GM12878 (cell line): ENCODE measurements around the gene KCNA1. TPM values are rescaled to one million over a fixed set of nuclear protein-coding genes. Genes with fewer than 3 reads are reported as not detected.

Experiments
- ATAC-seq: fragments of 200-7000 bp; cut with Tn5 transposase; 3 replicates; pipeline ENCODE4 v1.9.1; 2020; ENCODE audit warnings: mild to moderate bottlenecking, moderate library complexity
- BruUV-seq: library from RNA; stranded (reverse); fragments of 400-500 nt; replicated peaks from 2 replicates; lab custom pipeline; 2021; lab: Mats Ljungman, UMichigan
- CTCF ChIA-PET: fragments of 300-600 bp; sonication (Branson Sonifier 250); formaldehyde crosslinking; extraction: SDS; loops from one replicate; lab custom pipeline; 2021; ENCODE audit warnings: inconsistent platforms; lab: Yijun Ruan, JAX
- POLR2A ChIA-PET: fragments of 350-600 bp; formaldehyde crosslinking; extraction: SDS; loops from one replicate; lab custom pipeline; 2021; ENCODE audit warnings: inconsistent platforms; lab: Charles Lee
- RAD21 ChIA-PET: fragments of 300-600 bp; sonication (Branson Sonifier 250); formaldehyde crosslinking; loops from one replicate; lab custom pipeline; 2023; ENCODE audit warnings: antibody characterized with exemption; ENCODE audit not compliant: unreplicated experiment; lab: Charles Lee
- SMC1A ChIA-PET: fragments of 300-600 bp; sonication (Branson Sonifier 250); formaldehyde crosslinking; loops from one replicate; lab custom pipeline; 2023; ENCODE audit not compliant: unreplicated experiment, uncharacterized antibody; lab: Charles Lee
- DNase-seq: peaks from one replicate; pipeline ENCODE4 v3.0.0-alpha.2; 2011; ENCODE audit warnings: low read depth, low spot score
- FAIRE-seq: peaks from 3 replicates; lab custom pipeline; 2011; peaks lifted over from hg19 to GRCh38; lab: Jason Lieb, UNC
- H2AFZ ChIP-seq: 2 replicates; pipeline ENCODE4 v1.6.0; 2011; ENCODE audit warnings: low read depth, low read length, control low read depth; ENCODE audit not compliant: control insufficient read depth
- H3K27ac ChIP-seq: 2 replicates; pipeline ENCODE4 v1.5.1; 2011; ENCODE audit warnings: control low read depth; ENCODE audit not compliant: control insufficient read depth, insufficient read depth
- H3K27me3 ChIP-seq, 2 experiments: replicated peaks in 1 of 2; 2 replicates each; pipeline versions ENCODE4 v1.6.0 to v1.6.1; 2011; ENCODE audit warnings: low read length in 1 of 2; ENCODE audit not compliant: control insufficient read depth in 2 of 2, insufficient read depth in 2 of 2
- H3K36me3 ChIP-seq, 2 experiments: 2 replicates each; pipeline ENCODE4 v1.5.1; 2011; ENCODE audit warnings: low read length in 1 of 2; ENCODE audit not compliant: control insufficient read depth in 2 of 2, insufficient read depth in 2 of 2
- H3K4me1 ChIP-seq: 2 replicates; pipeline ENCODE4 v1.6.1; 2011; ENCODE audit warnings: mild to moderate bottlenecking, low read length, moderate library complexity, mixed read lengths; ENCODE audit not compliant: control insufficient read depth, insufficient read depth
- H3K4me2 ChIP-seq: 2 replicates; pipeline ENCODE4 v1.6.0; 2011; ENCODE audit warnings: control low read depth; ENCODE audit not compliant: control insufficient read depth, insufficient read depth
- H3K4me3 ChIP-seq: fragments of 200-600 bp; sonication (generic); 2 replicates; pipeline ENCODE4 v1.5.1; 2016
- H3K79me2 ChIP-seq: 2 replicates; pipeline ENCODE4 v1.6.0; 2011; ENCODE audit warnings: low read length; ENCODE audit not compliant: control insufficient read depth, insufficient read depth
- H3K9ac ChIP-seq: 2 replicates; pipeline ENCODE4 v1.8.0; 2011; ENCODE audit warnings: low read length, control low read depth, mixed read lengths; ENCODE audit not compliant: control insufficient read depth, insufficient read depth
- H3K9me3 ChIP-seq: replicated peaks from 3 replicates; pipeline ENCODE4 v1.5.1; 2011; ENCODE audit warnings: mild to moderate bottlenecking, low read length; ENCODE audit not compliant: control insufficient read depth, insufficient read depth
- H4K20me1 ChIP-seq: 2 replicates; pipeline ENCODE4 v1.6.0; 2011; ENCODE audit not compliant: control insufficient read depth, insufficient read depth
- BACH1 ChIP-seq: fragments of 450-650 bp; IDR thresholded peaks from 2 replicates; pipeline ENCODE4 v1.6.1; 2017; ENCODE audit warnings: mild to moderate bottlenecking, borderline replicate concordance
- BCL11A ChIP-seq: IDR thresholded peaks from 2 replicates; pipeline ENCODE4 v1.6.1; 2011; ENCODE audit warnings: low read depth, low read length
- HDGF ChIP-seq: fragments of 450-650 bp; IDR thresholded peaks from 2 replicates; pipeline ENCODE4 v1.6.1; 2016; ENCODE audit warnings: antibody characterized with exemption
- JUND ChIP-seq: IDR thresholded peaks from 2 replicates; pipeline ENCODE4 v1.6.1; 2012; ENCODE audit warnings: low read depth, mild to moderate bottlenecking, low read length, improper control_type of control experiment, moderate library complexity
- LARP7 ChIP-seq: fragments of 450-650 bp; IDR thresholded peaks from 2 replicates; pipeline ENCODE4 v1.6.1; 2017; ENCODE audit warnings: mild to moderate bottlenecking
- MTA3 ChIP-seq: IDR thresholded peaks from 2 replicates; pipeline ENCODE4 v1.6.1; 2012; ENCODE audit warnings: low read length, inconsistent platforms, borderline replicate concordance
- PAX5 ChIP-seq: IDR thresholded peaks from 2 replicates; pipeline ENCODE4 v1.6.1; 2011; ENCODE audit warnings: low read depth, low read length, borderline replicate concordance
- RELA ChIP-seq: fragments of 450-650 bp; IDR thresholded peaks from 2 replicates; pipeline ENCODE4 v1.8.0; 2014; ENCODE audit warnings: borderline replicate concordance; ENCODE audit not compliant: partially characterized antibody
- RUNX3 ChIP-seq: IDR thresholded peaks from 2 replicates; pipeline ENCODE4 v1.6.1; 2012; ENCODE audit warnings: low read length, inconsistent platforms
- SMC3 ChIP-seq: IDR thresholded peaks from 2 replicates; pipeline ENCODE4 v1.6.1; 2011; ENCODE audit warnings: low read length, improper control_type of control experiment, borderline replicate concordance
- STAT1 ChIP-seq: fragments of 450-650 bp; conservative IDR thresholded peaks from 2 replicates; pipeline ENCODE4 v1.6.1; 2014; ENCODE audit warnings: antibody characterized with exemption, mild to moderate bottlenecking
- SUZ12 ChIP-seq: fragments of 200-600 bp; sonication (generic); IDR thresholded peaks from one replicate; pipeline ENCODE4 v1.6.1; 2018; ENCODE audit warnings: antibody characterized with exemption, mild to moderate bottlenecking; ENCODE audit not compliant: unreplicated experiment
- TBL1XR1 ChIP-seq: IDR thresholded peaks from 2 replicates; pipeline ENCODE4 v1.6.1; 2012; ENCODE audit warnings: low read depth, low read length, improper control_type of control experiment
- TCF12 ChIP-seq: IDR thresholded peaks from 2 replicates; pipeline ENCODE4 v1.6.1; 2011; ENCODE audit warnings: low read depth, mild to moderate bottlenecking, low read length
- ZBED1 ChIP-seq: IDR thresholded peaks from 2 replicates; pipeline ENCODE4 v1.6.1; 2016; ENCODE audit warnings: borderline replicate concordance
- WGBS: methylation state at CpG from one replicate; pipeline ENCODE4 v1.1.6; 2016; ENCODE audit warnings: low lambda C conversion rate; ENCODE audit not compliant: insufficient replicate concordance, insufficient coverage; ENCODE audit errors: missing lambda C conversion rate; 5-methylcytosine and 5-hydroxymethylcytosine counted together
- in situ Hi-C: fragments of 300-500 bp; cut with MboI; formaldehyde crosslinking; loops from 9 replicates; pipeline ENCODE4 v1.14.3; 2018; ENCODE audit warnings: mixed read lengths
- intact Hi-C: fragments of 100-400 bp; cut with micrococcal nuclease; formaldehyde crosslinking; loops from one replicate; pipeline ENCODE4 v1.14.2; 2022; ENCODE audit not compliant: unreplicated experiment
- polyA plus RNA-seq, 11 experiments: library from polyadenylated mRNA; depleted of rRNA in 4 of 11; unstranded in 6 of 11; stranded (reverse) in 5 of 11; fragments of >200 nt; fragmentation: Nextera tagmentation in 4 of 11; fragmentation: Illumina TruSeq in 1 of 11; extraction: Ambion mirVana in 4 of 11; extraction: Trizol in 1 of 11; gene quantifications; 1 replicate in 1 of 11; 2 replicates in 10 of 11; pipeline versions ENCODE4 v1.2.1 to v1.2.3, GENCODE V29; 2011 to 2016; ENCODE audit warnings: inconsistent platforms in 2 of 11, missing spikeins in 2 of 11, low read depth in 1 of 11
- total RNA-seq, 4 experiments: library from RNA; depleted of rRNA in 3 of 4; stranded (reverse); fragments of >200 nt in 3 of 4; fragmentation: Illumina TruSeq in 1 of 4; extraction: Trizol in 1 of 4; gene quantifications; 2 replicates each; pipeline versions ENCODE4 v1.2.1 to v1.2.3, GENCODE V29; 2013 to 2021
- TF ChIP-seq, protein P1 (sequence below): IDR thresholded peaks from 2 replicates; pipeline ENCODE4 v1.6.1; 2012; ENCODE audit warnings: low read depth, low read length, improper control_type of control experiment
- TF ChIP-seq, protein P2 (sequence below): fragments of 450-650 bp; IDR thresholded peaks from 2 replicates; pipeline ENCODE4 v1.6.1; 2016; ENCODE audit warnings: mild to moderate bottlenecking
- TF ChIP-seq, protein P3 (sequence below), 3 experiments: IDR thresholded peaks in 2 of 3; conservative IDR thresholded peaks in 1 of 3; 2 replicates each; pipeline ENCODE4 v1.5.1; 2011; ENCODE audit warnings: low read depth in 3 of 3, low read length in 3 of 3, mild to moderate bottlenecking in 3 of 3, control low read depth in 2 of 3, moderate library complexity in 2 of 3, inconsistent platforms in 1 of 3, mixed read lengths in 1 of 3; ENCODE audit not compliant: control insufficient read depth in 2 of 3, insufficient read depth in 1 of 3; ENCODE audit errors: extremely low read depth in 1 of 3

KCNA1 gene
- total and polyA plus RNA-seq, 10 of the 15 experiments (the other 5 are each of a cell fraction or from before 2014, with no cell fraction given): 0.05 to 0.77 (median 0.33) TPM

DNA sequence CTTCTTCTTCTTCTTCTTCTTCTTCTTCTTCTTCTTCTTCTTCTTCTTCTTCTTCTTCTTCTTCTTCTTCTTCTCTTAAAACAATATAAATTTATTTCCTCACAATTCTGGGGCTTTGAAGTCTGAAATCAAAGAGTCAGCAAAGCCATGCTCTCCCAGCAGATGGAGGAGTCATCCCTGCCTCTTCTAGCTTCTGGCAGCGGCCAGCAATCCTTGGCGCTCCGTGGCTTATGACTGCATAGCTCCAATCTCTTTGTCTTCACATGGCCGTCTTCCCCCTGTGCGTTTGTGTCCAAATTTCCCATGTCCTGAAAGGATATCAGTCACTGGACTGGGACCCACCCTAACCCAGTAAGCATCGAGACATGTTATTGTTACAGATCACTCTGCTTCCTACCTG is 22.9 kb downstream of the KCNA1 start (continued):
- TF ChIP-seq BACH1 (no peak), SUZ12 (no peak), PAX5 (no peak), RUNX3 (no peak), RELA (no peak)

DNA sequence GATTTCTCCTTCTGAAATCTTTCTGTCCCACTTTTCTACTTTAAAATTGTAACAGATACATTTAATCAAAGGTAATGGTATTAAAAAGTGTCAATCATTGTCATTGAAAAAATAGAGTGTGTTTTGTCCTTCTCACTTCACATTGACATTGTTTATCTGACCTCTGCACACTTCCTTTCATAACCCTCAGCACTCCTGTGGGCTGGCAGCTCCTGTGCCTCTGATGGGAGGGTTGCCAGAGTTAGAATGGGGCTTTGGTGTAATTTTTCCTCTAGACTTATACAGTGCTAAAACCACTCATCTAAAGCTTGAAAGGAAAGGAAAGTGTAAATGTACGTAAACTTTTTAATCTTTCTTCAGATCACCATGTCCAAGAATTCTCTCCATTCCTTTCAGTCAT is 23.7 kb downstream of the KCNA1 start:
- H4K20me1 ChIP-seq: no peaks in the 10 kb centered on the region
- no peak for TF ChIP-seq TCF12
- TF ChIP-seq LARP7: no peak
- TF ChIP-seq MTA3: no peak
- TF ChIP-seq, protein P1, sequence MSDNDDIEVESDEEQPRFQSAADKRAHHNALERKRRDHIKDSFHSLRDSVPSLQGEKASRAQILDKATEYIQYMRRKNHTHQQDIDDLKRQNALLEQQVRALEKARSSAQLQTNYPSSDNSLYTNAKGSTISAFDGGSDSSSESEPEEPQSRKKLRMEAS: no peak
- no peak for TF ChIP-seq ZBED1
- TF ChIP-seq JUND: no peak
- TF ChIP-seq RELA: no peak
- TF ChIP-seq STAT1: no peak
- TF ChIP-seq, protein P2, sequence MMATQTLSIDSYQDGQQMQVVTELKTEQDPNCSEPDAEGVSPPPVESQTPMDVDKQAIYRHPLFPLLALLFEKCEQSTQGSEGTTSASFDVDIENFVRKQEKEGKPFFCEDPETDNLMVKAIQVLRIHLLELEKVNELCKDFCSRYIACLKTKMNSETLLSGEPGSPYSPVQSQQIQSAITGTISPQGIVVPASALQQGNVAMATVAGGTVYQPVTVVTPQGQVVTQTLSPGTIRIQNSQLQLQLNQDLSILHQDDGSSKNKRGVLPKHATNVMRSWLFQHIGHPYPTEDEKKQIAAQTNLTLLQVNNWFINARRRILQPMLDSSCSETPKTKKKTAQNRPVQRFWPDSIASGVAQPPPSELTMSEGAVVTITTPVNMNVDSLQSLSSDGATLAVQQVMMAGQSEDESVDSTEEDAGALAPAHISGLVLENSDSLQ: no peak
- TF ChIP-seq TBL1XR1: no peak
- no peak for TF ChIP-seq HDGF
- TF ChIP-seq, protein P3, sequence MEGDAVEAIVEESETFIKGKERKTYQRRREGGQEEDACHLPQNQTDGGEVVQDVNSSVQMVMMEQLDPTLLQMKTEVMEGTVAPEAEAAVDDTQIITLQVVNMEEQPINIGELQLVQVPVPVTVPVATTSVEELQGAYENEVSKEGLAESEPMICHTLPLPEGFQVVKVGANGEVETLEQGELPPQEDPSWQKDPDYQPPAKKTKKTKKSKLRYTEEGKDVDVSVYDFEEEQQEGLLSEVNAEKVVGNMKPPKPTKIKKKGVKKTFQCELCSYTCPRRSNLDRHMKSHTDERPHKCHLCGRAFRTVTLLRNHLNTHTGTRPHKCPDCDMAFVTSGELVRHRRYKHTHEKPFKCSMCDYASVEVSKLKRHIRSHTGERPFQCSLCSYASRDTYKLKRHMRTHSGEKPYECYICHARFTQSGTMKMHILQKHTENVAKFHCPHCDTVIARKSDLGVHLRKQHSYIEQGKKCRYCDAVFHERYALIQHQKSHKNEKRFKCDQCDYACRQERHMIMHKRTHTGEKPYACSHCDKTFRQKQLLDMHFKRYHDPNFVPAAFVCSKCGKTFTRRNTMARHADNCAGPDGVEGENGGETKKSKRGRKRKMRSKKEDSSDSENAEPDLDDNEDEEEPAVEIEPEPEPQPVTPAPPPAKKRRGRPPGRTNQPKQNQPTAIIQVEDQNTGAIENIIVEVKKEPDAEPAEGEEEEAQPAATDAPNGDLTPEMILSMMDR (IDR thresholded peaks at IDR 0.05 in 2 of 3, conservative IDR thresholded peaks at IDR 0.05 in 1 of 3; ENCODE audit: control insufficient read depth in 2 of 3, extremely low read depth in 1 of 3, insufficient read depth in 1 of 3, low read depth in 3 of 3, low read length in 3 of 3): no peak
- no peak for TF ChIP-seq BCL11A
- no peak for TF ChIP-seq SMC3
- TF ChIP-seq, all 136 proteins: peak for 0
- in situ Hi-C loops (no loop called here), intact Hi-C loops (no loop called here)
- no TSS peak for BruUV-seq
- RAD21 ChIA-PET: no interaction called here
- Histone ChIP-seq H3K9ac (no peak overlapping the region), H3K4me2 (no peak overlapping the region), H2AFZ (no peak overlapping the region), H3K36me3 (no peaks in the 10 kb centered on the region), H3K27me3 (no peaks in the 10 kb centered on the region), H3K79me2 (no peaks in the 10 kb centered on the region), H3K4me1 (no peaks in the 10 kb centered on the region), H3K4me3 (no peak overlapping the region), H3K9me3 (no peaks in the 10 kb centered on the region), H3K27ac (no peak overlapping the region)
- SMC1A ChIA-PET: no interaction called here
- POLR2A ChIA-PET: no interaction called here
- DNase-seq: no peak
- 0% methylated on average over 1 of the region's 1 CpG for WGBS
- FAIRE-seq: no peak
- ATAC-seq: no peak
- CTCF ChIA-PET: interaction anchor here (1.3 kb wide), 1 partner anchor 77 kb away, joined by 3 read pairs; no protein-coding TSS in a partner anchor
